ENCODE results near the gene YARS1. TPM values are rescaled to one million over a fixed set of nuclear protein-coding genes. Genes with fewer than 3 reads are reported as not detected.

Gene YARS1
- total and polyA plus RNA-seq, 4 donors = 20.4 to 76.1 (median 47.0) TPM

DNA sequence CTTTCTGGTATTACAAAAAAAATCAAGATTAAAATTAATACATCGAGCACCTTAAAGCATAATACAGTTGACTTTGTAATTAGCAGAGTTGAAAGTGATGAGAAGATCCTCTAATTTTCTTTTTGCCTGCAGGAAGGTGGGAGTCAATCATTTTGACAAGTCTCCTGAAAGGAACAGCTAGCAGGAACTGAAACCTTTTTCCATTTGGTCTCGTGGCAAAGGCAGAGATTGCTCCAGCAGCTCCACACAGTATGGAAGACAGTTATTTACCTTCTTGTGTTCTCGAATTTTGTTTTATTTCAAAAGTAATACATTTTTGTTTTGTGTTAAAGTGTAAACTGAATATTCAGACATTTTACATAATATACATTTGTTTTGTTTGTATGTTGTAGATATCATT is 8.0 kb upstream of the YARS1 start:
- Histone ChIP-seq H3K36me3 (ENCODE audit: control insufficient read depth in 1 of 2, insufficient read depth in 2 of 2, low read length in 1 of 2) (peaks cover 2% of the 10 kb centered on the region in 2 donors), H3K27me3 (ENCODE audit: control insufficient read depth in 1 of 2, insufficient read depth in 2 of 2, low read length in 1 of 2) (no peaks in the 10 kb centered on the region), H3K27ac (ENCODE audit: low read depth in 1 of 2, low read length in 2 of 2) (no peak overlapping the region), H3K9me3 (ENCODE audit: control insufficient read depth, low read length) (no peaks in the 10 kb centered on the region), H3K4me1 (ENCODE audit: control insufficient read depth in 1 of 2, insufficient read depth in 2 of 2, low read length in 2 of 2) (no peaks in the 10 kb centered on the region), H3K4me3 (ENCODE audit: low read length in 2 of 2) (no peak overlapping the region)
- ATAC-seq (ENCODE audit: low FRiP score) (no peak), DNase-seq (no peak)
- intact Hi-C loops (cut with DNase I) = loop anchor here in 1 of 2 donors (5.0 to 10.0 kb wide), 2 partner anchors 47 to 260 kb away; partner anchors contain the start of genes AZIN2 and FNDC5
- 80 to 82% methylated on average over 3 of the region's 3 CpGs for WGBS, 2 donors

DNA sequence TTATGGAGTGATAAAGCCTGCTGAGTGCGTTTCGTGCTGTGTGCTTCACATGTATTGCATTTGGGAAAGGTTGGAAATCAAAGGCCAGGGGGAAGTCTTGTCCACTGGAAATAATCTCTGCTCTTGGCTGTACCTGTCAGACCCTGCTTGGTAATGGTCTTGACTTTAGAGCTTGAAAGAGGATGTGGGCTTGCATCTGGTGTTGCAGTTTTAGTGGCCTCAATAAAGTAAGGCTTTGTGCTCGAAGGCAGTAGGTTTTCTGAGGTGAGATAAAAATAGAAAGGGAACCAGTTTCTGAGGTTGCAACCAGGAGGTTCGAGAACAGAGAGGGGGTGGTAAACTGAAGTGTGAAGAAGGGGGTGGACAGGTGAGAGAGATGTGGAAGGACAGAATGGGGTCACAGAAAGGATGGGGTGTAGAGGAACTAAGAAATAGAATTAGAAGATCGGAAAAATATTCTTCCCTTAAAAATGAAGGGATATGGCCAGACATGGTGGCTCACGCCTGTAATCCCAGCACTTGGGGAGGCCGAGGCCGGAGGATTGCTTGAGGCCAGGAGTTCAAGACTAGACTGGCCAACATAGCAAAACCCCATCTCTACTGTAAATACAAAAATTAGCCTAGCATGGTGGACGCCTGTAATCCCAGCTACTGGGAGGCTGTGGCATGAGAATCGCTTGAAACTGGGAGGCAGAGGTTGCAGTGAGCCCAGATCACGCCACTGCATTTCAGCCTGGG is 1.8 kb upstream of the YARS1 start:
- intact Hi-C loops (cut with DNase I) = loop anchor here (5.0 kb wide), 3 partner anchors 53 to 117 kb away; partner anchors contain the start of genes FNDC5 (in 1 of the 2) and SYNC (in 1 of the 2)
- Histone ChIP-seq H3K4me3 (ENCODE audit: low read length in 2 of 2) (no peak overlapping the region), H3K9me3 (ENCODE audit: control insufficient read depth, low read length) (no peaks in the 10 kb centered on the region), H3K4me1 (ENCODE audit: control insufficient read depth in 1 of 2, insufficient read depth in 2 of 2, low read length in 2 of 2) (peaks cover 0 to 4% of the 10 kb centered on the region in 2 donors), H3K36me3 (ENCODE audit: control insufficient read depth in 1 of 2, insufficient read depth in 2 of 2, low read length in 1 of 2) (no peaks in the 10 kb centered on the region), H3K27ac (ENCODE audit: low read depth in 1 of 2, low read length in 2 of 2) (peak overlapping the region in 1 of 2 donors; percentile 52), H3K27me3 (ENCODE audit: control insufficient read depth in 1 of 2, insufficient read depth in 2 of 2, low read length in 1 of 2) (no peaks in the 10 kb centered on the region)
- no peak for DNase-seq
- no peak for ATAC-seq (ENCODE audit: low FRiP score)
- WGBS, 2 donors = 63 to 65% methylated on average over 11 of the region's 11 CpGs

GRCh38 chr1:32817815-32818786 is 943 bp upstream of the YARS1 start:
- peaks cover 0 to 8% of the 10 kb centered on the region in 2 donors for H3K4me1 ChIP-seq (ENCODE audit: control insufficient read depth in 1 of 2, insufficient read depth in 2 of 2, low read length in 2 of 2)
- ATAC-seq (ENCODE audit: low FRiP score) (peak; percentile 79), DNase-seq (peak; percentile 87 to 92)
- no peaks in the 10 kb centered on the region for H3K9me3 ChIP-seq (ENCODE audit: control insufficient read depth, low read length)
- H3K27ac ChIP-seq (ENCODE audit: low read depth in 1 of 2, low read length in 2 of 2) = peak overlapping the region; percentile 71 to 86
- intact Hi-C loops (cut with DNase I) = loop anchor here (5.0 kb wide), 3 partner anchors 54 to 116 kb away; partner anchors contain the start of genes FNDC5 (in 1 of the 2) and SYNC (in 1 of the 2)
- H3K27me3 ChIP-seq (ENCODE audit: control insufficient read depth in 1 of 2, insufficient read depth in 2 of 2, low read length in 1 of 2) = no peaks in the 10 kb centered on the region
- 1% methylated on average over 41 to 51 of the region's 51 CpGs for WGBS, 2 donors
- H3K4me3 ChIP-seq (ENCODE audit: low read length in 2 of 2) = peak overlapping the region; percentile 24 to 84
- H3K36me3 ChIP-seq (ENCODE audit: control insufficient read depth in 1 of 2, insufficient read depth in 2 of 2, low read length in 1 of 2) = no peaks in the 10 kb centered on the region

GRCh38 chr1:32816676-32817158 is 441 bp downstream of the YARS1 start:
- Histone ChIP-seq H3K27ac (ENCODE audit: low read depth in 1 of 2, low read length in 2 of 2) (peak overlapping the region; percentile 18 to 33), H3K36me3 (ENCODE audit: control insufficient read depth in 1 of 2, insufficient read depth in 2 of 2, low read length in 1 of 2) (no peaks in the 10 kb centered on the region), H3K9me3 (ENCODE audit: control insufficient read depth, low read length) (no peaks in the 10 kb centered on the region), H3K4me3 (ENCODE audit: low read length in 2 of 2) (peak overlapping the region; percentile 52 to 82), H3K4me1 (ENCODE audit: control insufficient read depth in 1 of 2, insufficient read depth in 2 of 2, low read length in 2 of 2) (peaks cover 0 to 8% of the 10 kb centered on the region in 2 donors), H3K27me3 (ENCODE audit: control insufficient read depth in 1 of 2, insufficient read depth in 2 of 2, low read length in 1 of 2) (no peaks in the 10 kb centered on the region)
- intact Hi-C loops (cut with DNase I) = loop anchor here (5.0 kb wide), 3 partner anchors 56 to 114 kb away; partner anchors contain the start of genes FNDC5 (in 1 of the 2) and SYNC (in 1 of the 2)
- DNase-seq (no peak), ATAC-seq (ENCODE audit: low FRiP score) (peak; percentile 23)
- 1% methylated on average over 15 of the region's 15 CpGs for WGBS, 2 donors

GRCh38 chr1:32813941-32814739 is 3.0 kb downstream of the YARS1 start:
- no peak overlapping the region for H3K27ac ChIP-seq (ENCODE audit: low read depth in 1 of 2, low read length in 2 of 2)
- H3K4me3 ChIP-seq (ENCODE audit: low read length in 2 of 2) = no peak overlapping the region
- no peak for ATAC-seq (ENCODE audit: low FRiP score)
- peaks cover 0 to 8% of the 10 kb centered on the region in 2 donors for H3K4me1 ChIP-seq (ENCODE audit: control insufficient read depth in 1 of 2, insufficient read depth in 2 of 2, low read length in 2 of 2)
- intact Hi-C loops (cut with DNase I) = no loop called here
- H3K36me3 ChIP-seq (ENCODE audit: control insufficient read depth in 1 of 2, insufficient read depth in 2 of 2, low read length in 1 of 2) = peaks cover 0 to 2% of the 10 kb centered on the region in 2 donors
- WGBS, 2 donors = 69 to 70% methylated on average over 11 of the region's 11 CpGs
- no peak for DNase-seq
- no peaks in the 10 kb centered on the region for H3K27me3 ChIP-seq (ENCODE audit: control insufficient read depth in 1 of 2, insufficient read depth in 2 of 2, low read length in 1 of 2)
- no peaks in the 10 kb centered on the region for H3K9me3 ChIP-seq (ENCODE audit: control insufficient read depth, low read length)

GRCh38 chr1:32811917-32812316 is 5.2 kb downstream of the YARS1 start:
- ATAC-seq (ENCODE audit: low FRiP score) (no peak), DNase-seq (no peak)
- WGBS, 2 donors = 78 to 89% methylated on average over 3 of the region's 3 CpGs
- Histone ChIP-seq H3K36me3 (ENCODE audit: control insufficient read depth in 1 of 2, insufficient read depth in 2 of 2, low read length in 1 of 2) (peaks cover 2 to 7% of the 10 kb centered on the region in 2 donors), H3K4me1 (ENCODE audit: control insufficient read depth in 1 of 2, insufficient read depth in 2 of 2, low read length in 2 of 2) (peaks cover 0 to 4% of the 10 kb centered on the region in 2 donors), H3K4me3 (ENCODE audit: low read length in 2 of 2) (no peak overlapping the region), H3K27ac (ENCODE audit: low read depth in 1 of 2, low read length in 2 of 2) (no peak overlapping the region), H3K9me3 (ENCODE audit: control insufficient read depth, low read length) (no peaks in the 10 kb centered on the region), H3K27me3 (ENCODE audit: control insufficient read depth in 1 of 2, insufficient read depth in 2 of 2, low read length in 1 of 2) (no peaks in the 10 kb centered on the region)
- intact Hi-C loops (cut with DNase I) = no loop called here

- Histone ChIP-seq H3K4me3 (ENCODE audit: low read length in 2 of 2) (no peak overlapping the region), H3K27me3 (ENCODE audit: control insufficient read depth in 1 of 2, insufficient read depth in 2 of 2, low read length in 1 of 2) (no peaks in the 10 kb centered on the region), H3K4me1 (ENCODE audit: control insufficient read depth in 1 of 2, insufficient read depth in 2 of 2, low read length in 2 of 2) (peaks cover 0 to 4% of the 10 kb centered on the region in 2 donors), H3K9me3 (ENCODE audit: control insufficient read depth, low read length) (no peaks in the 10 kb centered on the region), H3K27ac (ENCODE audit: low read depth in 1 of 2, low read length in 2 of 2) (no peak overlapping the region), H3K36me3 (ENCODE audit: control insufficient read depth in 1 of 2, insufficient read depth in 2 of 2, low read length in 1 of 2) (peaks cover 2 to 7% of the 10 kb centered on the region in 2 donors)
- no peak for ATAC-seq (ENCODE audit: low FRiP score)
- 61 to 68% methylated on average over 9 of the region's 9 CpGs for WGBS, 2 donors
- no peak for DNase-seq
- intact Hi-C loops (cut with DNase I) = no loop called here
These were observed 5.9 kb downstream of the YARS1 start for GRCh38 chr1:32811265-32811664.

GRCh38 chr1:32810358-32810757 is 6.8 kb downstream of the YARS1 start:
- no peak for ATAC-seq (ENCODE audit: low FRiP score)
- no peak overlapping the region for H3K27ac ChIP-seq (ENCODE audit: low read depth in 1 of 2, low read length in 2 of 2)
- no peak for DNase-seq
- H3K4me1 ChIP-seq (ENCODE audit: control insufficient read depth in 1 of 2, insufficient read depth in 2 of 2, low read length in 2 of 2) = peaks cover 0 to 4% of the 10 kb centered on the region in 2 donors
- intact Hi-C loops (cut with DNase I) = no loop called here
- WGBS, 2 donors = 69 to 71% methylated on average over 5 of the region's 5 CpGs
- H3K9me3 ChIP-seq (ENCODE audit: control insufficient read depth, low read length) = no peaks in the 10 kb centered on the region
- peaks cover 2 to 7% of the 10 kb centered on the region in 2 donors for H3K36me3 ChIP-seq (ENCODE audit: control insufficient read depth in 1 of 2, insufficient read depth in 2 of 2, low read length in 1 of 2)
- H3K4me3 ChIP-seq (ENCODE audit: low read length in 2 of 2) = no peak overlapping the region
- H3K27me3 ChIP-seq (ENCODE audit: control insufficient read depth in 1 of 2, insufficient read depth in 2 of 2, low read length in 1 of 2) = no peaks in the 10 kb centered on the region

Data from aorta (tissue), 5 donors.